Activated T-helper 1 cell treated with Interleukin-2 at 50 U/mL for 16 hours (primary cell): ENCODE results near the gene GLB1L2.

Experiments used
- DNase-seq: peaks from one replicate; pipeline ENCODE4 v3.0.0-alpha.2; 2020; ENCODE audit warnings: low read depth

Gene GLB1L2

GRCh38 chr11:134406264-134407185 is 74.7 kb downstream of the GLB1L2 start:
- DNase-seq, result no peak

- no peak for DNase-seq
These were observed 75.6 kb downstream of the GLB1L2 start for GRCh38 chr11:134407321-134407828.

GRCh38 chr11:134407923-134408322 is 76.1 kb downstream of the GLB1L2 start:
- DNase-seq, result no peak

- no peak for DNase-seq
These were observed 78.0 kb downstream of the GLB1L2 start for GRCh38 chr11:134409552-134410429.

GRCh38 chr11:134410766-134411165 is 79.0 kb downstream of the GLB1L2 start:
- DNase-seq, result no peak

GRCh38 chr11:134412203-134413042 is 80.6 kb downstream of the GLB1L2 start, which contains the start of gene B3GAT1:
Gene B3GAT1 (minus strand): TSS chr11:134412242. CDS start chr11:134387659, 24,583 bp downstream.
- no peak for DNase-seq

DNA sequence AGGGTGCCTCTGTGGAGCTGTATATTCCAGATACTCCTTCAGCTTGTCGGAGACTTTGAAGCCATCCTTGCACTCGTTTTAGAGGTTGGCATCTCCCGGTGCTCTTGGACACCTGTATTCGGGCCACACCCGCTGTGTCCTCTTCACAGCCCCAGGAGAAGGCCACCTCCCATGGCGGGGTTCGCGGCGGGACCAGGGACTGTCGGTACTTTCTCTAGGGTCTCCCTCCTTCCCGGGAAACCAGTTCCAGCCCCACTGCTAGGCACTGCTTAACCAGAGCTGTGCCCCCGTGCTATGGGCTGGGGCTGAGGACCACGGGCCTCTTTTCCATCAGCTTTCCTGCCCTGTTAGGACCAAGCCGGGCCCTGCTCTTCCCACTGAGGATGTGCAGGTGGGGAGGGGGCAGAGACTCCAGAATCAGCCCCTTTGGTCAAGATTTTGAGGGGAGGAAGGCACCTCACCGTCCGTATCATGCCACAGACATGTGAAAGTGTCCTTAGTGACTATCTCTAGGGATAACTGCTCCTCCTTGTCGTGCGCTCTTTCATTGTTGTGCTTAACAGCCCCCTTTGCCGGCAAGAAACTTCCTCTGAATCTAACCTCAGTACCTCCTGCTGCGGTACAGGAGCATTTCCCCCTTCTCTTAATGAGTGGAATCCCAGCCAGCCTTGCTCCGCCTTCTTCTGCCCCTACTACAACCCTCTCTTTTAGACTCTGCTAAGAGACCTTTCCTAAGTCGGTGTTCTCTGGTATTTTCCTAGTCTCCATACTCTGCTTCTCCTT is 81.4 kb downstream of the GLB1L2 start:
- DNase-seq, result no peak

DNA sequence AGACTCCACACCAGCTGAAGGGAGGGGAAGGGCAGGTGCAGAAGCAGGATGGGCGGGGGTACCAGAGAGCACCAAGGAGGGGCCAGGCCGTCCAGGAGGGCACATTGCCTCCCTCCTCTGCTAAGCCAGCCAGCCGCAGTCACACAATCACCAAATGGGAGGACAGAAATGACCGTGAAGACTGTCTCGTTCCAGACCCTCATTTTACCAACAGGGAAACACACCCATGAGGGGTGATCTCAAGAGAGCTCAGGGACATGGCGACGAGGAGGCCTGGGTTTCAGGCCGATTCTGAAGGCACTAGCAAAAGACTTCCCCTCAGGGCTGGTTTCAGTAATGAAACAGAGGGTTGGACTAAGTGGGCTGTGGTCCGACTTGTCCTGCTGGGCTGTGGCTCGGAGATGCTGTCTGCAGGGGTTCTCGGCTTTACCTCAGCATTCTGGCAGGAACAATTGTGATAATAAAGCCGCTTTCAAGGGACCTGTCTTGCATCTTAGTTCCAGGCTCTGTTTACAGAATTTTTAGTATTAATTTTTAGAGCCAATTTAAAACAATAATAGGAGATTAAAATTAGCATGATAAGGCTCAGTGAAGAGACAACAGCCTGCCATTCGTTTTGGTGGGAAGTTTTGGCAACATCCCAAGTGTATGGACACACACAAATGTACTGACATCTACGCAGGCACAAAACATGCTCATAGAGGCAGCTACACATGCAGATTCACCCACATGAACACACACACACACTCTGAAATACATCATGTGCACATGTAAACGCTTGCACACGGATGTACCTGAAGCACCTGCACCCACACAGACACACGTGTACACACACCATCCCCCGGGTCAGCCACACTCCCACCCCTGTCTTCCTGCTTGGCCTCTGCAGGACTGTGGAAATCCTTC is 82.3 kb downstream of the GLB1L2 start:
- DNase-seq, result no peak

GRCh38 chr11:134414766-134415765 is 83.3 kb downstream of the GLB1L2 start:
- no peak for DNase-seq

DNA sequence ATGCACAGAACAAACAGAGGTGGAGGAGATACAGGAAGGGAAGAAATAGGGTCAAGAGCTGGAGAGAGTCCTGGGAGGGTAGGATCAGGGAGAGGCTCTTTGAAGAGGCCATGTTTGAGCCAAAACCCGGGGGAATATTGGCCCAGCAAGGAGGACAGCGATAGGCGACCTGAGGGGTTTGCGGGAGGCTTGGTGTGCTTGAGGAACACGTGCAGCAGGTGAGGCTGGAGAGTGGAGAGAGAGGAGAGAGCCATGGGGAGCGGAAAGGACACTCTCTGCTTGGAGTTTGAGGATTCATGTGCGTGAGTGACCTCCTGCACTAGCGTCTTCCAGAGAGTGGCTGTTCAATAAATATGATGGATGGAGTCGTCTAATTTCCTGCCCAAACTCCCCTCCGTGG is 84.9 kb downstream of the GLB1L2 start:
- DNase-seq, result no peak

DNA sequence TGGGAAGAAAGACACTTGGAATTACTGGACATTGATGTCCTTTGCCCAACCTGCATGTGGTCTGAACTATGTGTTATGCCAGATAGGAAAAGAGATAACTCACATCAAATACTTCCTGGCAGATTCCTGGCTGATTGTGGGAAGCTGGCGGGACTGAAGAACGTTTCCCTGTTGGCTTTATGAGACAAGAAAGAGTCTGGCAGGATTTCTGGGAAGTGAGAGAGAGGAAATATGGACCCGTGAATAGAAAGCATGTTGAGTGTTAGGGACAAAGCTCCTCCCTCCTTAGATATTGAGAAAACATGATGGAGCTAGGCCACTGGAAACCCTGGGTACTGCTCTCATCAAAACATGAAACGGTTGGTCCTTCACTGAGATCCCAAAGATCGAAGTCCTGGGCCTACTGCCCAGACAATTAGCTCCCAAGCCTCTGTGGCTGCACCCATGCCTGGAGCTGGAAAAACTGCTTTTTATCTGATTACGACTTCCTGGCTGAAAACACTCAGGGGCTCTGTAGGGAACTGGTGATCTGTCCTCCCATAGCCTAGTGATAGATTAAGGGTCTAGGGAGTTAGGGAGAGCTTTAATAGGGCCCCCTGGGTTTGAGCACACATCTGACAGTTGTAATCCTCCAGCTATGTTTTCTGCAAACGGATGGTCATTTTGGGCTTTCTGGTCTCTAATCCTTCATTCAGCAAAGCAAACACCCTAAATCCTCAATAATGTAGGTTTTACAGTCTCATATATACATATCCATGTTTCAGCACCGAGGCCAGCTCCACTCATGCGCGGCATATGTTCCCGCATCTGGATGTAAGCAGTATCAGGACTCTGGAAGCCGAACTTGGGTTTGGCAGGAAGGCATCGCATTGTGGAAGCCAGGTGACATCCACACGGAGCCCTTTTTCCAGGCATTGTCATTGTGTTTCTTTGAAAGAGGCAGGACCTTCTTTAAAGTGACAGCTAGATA is 86.4 kb downstream of the GLB1L2 start:
- no peak for DNase-seq

DNA sequence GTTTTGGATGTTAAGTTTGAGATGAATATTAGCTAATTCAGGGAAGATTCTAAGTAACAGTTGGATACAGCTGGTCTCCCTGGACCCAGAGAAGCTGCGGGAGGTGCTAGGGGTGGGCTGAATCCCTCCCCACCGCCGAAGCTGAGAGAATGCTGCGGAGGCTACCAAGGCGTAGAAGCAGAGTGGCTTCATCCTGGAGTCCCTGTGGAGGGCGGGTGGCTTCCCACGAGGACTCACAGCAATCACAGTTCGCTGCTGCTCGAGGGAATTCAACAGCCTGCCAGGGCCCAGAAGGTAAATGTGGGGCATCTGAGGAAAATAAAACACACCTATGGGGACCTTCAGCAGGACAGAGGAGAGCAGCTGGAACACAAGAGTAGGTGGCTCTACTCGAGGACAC is 91.3 kb downstream of the GLB1L2 start:
- no peak for DNase-seq

DNA sequence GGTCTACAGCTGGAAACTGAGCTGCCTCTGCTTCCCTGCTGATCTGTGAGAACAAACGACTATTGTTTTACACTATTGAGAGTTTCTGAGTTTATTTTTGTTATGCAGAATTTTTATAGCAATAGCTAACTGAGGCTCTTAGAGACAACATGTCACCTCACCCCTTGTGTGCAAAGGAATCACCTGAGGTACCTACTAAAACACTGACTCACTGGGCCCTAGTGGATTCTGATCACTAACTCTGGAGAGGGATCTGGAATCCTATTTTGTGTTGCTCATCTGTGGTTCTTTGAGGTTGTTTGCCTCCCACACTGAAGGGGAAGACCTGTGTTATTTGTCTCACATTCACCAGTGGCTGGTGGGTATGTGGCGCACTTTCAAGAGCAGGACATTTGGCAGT is 93.6 kb downstream of the GLB1L2 start:
- no peak for DNase-seq
